T-helper 1 cell treated with Interleukin-12 subunit alpha and Interleukin-12 subunit beta and Interleukin-4 antibody, amounts not matched to agents 30 μg/mL and 1 μg/mL, for 36 hours (primary cell): ENCODE measurements around the gene ZCCHC7.

Experiments
- H3K27ac Mint-ChIP-seq: one replicate; pipeline ENCODE4 v1.8.0; 2021; ENCODE audit warnings: mild to moderate bottlenecking, mixed read lengths
- H3K27me3 Mint-ChIP-seq: one replicate; pipeline ENCODE4 v1.8.0; 2021; ENCODE audit warnings: low read depth, mixed read lengths
- H3K36me3 Mint-ChIP-seq: one replicate; pipeline ENCODE4 v1.8.0; 2021; ENCODE audit warnings: low read depth, mixed read lengths
- H3K4me1 Mint-ChIP-seq: one replicate; pipeline ENCODE4 v1.8.0; 2021; ENCODE audit warnings: low read depth, mixed read lengths
- H3K4me3 Mint-ChIP-seq: one replicate; pipeline ENCODE4 v1.8.0; 2021; ENCODE audit warnings: mild to moderate bottlenecking, moderate library complexity, mixed read lengths
- H3K9me3 Mint-ChIP-seq: one replicate; pipeline ENCODE4 v1.8.0; 2021; ENCODE audit warnings: mixed read lengths

ZCCHC7 gene

DNA sequence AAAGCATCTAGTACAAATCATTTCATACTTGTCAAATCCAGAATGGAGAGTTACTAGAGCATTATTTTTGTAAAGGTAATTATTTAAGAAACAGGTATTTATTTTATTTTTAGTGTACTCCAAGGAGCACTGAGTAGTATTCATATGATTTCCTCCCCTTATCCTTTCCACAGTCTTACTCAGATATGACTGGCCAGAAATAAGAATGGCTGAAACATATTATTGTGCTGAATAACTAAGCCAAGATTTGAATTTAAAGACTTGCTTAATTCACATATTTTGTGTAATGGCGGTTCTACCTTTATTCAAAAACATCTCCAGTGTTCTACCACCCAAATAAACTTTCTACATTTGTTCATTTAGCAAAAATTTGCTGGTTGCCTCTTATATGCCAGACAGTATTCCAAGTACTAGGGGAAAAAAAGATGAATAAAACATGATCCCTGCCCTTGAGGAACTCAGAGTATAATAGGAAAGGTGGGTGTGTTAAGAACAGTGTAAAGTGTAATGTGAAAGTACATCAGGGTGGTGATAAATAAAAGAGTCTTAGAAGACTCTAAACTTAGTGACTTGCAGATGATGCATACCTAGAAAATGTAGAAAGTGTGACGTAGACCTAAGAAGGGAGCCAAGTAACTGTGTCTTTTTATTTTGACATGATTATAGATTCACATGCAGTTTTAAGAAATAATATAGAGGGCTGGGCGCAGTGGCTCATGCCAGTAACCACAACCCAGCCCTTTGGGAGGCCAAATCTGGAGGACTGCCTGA is 191.7 kb downstream of the ZCCHC7 start:
- Mint-ChIP-seq H3K27me3 (no peaks in the 10 kb centered on the region), H3K4me1 (no peaks in the 10 kb centered on the region), H3K9me3 (no peaks in the 10 kb centered on the region), H3K36me3 (peaks cover 4% of the 10 kb centered on the region), H3K4me3 (no peak overlapping the region), H3K27ac (no peak overlapping the region)

DNA sequence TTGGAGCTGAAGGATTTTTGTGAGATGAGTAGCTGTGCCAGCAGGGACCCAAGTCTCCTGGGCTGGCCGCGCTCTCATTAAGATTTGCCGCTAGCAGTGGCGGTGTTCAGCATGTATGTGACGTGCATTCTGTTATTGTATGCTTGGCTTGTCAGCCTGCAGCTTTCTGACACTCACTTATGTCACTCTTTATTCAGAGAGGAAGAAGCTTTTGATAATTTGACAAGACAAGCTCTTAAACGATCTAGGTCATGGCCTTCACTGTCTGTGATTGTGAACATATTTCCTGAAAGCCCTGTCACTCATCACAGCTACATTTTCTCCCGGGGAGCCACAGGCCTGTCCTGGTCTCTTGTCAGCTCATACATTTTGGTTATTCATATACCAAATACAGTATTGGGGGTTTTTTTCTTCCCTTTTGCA is 203.9 kb downstream of the ZCCHC7 start:
- H3K9me3 Mint-ChIP-seq = peaks cover 9% of the 10 kb centered on the region
- peaks cover 2% of the 10 kb centered on the region for H3K4me1 Mint-ChIP-seq
- H3K36me3 Mint-ChIP-seq = peaks cover 6% of the 10 kb centered on the region
- H3K27ac Mint-ChIP-seq = no peak overlapping the region
- H3K4me3 Mint-ChIP-seq = no peak overlapping the region
- H3K27me3 Mint-ChIP-seq = no peaks in the 10 kb centered on the region

DNA sequence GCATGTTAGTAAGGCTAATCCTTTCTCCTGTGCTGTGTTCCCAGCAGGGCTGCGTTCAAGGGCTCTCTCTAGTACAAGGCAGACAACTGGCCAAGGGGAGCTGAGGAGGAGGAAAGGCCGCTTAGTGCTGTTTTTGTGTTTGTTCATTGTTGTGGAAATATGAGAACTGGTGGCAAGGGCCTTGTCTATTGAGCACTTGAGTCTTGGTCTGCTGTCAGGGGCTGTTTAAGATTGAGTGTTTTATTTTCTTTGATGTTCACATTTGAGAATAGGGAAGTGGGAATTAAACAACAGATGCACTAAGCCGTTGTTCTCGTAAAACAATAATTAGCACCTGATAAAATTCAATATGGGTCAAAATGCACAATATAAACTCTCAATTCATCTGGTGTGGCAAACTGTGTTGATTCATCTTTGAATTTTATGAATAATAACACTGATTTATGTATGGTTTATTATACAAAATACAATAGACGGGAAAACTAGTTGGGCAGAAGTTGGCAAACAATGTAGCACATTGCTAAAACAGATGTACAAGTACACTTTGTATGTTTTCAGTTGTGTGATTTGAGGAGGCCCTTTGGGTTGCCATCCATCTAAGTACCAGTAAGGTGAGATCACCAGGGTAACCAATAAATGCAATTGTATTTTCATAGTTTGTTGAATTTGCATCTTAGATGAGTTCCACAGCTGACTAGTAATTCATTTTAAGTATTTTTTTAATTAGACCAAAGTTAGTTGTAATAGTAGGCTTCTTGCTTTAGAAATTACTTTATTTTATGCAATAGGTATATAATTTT is 204.5 kb downstream of the ZCCHC7 start:
- Mint-ChIP-seq H3K4me3 (no peak overlapping the region), H3K4me1 (peaks cover 2% of the 10 kb centered on the region), H3K36me3 (peaks cover 6% of the 10 kb centered on the region)

DNA sequence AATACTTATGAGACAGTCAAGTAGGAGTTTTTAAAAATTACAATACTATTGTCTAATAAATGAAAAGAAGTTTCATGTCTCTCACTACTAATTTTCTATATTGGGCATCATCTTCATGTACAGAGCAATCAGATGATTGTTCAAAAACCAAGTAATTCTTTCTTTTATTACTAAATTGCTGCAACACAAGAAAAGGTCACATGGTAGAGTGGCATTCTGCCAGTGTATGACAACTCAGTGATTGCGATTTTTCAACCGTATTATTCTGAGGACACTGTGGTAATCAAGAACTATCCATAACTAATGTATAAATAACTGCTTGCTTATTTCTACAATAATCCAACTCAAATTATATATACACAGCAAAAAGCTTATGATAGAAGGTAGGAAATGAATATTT is 205.4 kb downstream of the ZCCHC7 start:
- H3K9me3 Mint-ChIP-seq = no peaks in the 10 kb centered on the region
- no peak overlapping the region for H3K4me3 Mint-ChIP-seq
- peaks cover 1% of the 10 kb centered on the region for H3K36me3 Mint-ChIP-seq
- peaks cover 2% of the 10 kb centered on the region for H3K4me1 Mint-ChIP-seq
- H3K27ac Mint-ChIP-seq = no peak overlapping the region
- no peaks in the 10 kb centered on the region for H3K27me3 Mint-ChIP-seq

More for the DNA sequence above, 204.5 kb downstream of the ZCCHC7 start:
- Mint-ChIP-seq H3K27me3 (no peaks in the 10 kb centered on the region), H3K27ac (no peak overlapping the region), H3K9me3 (peaks cover 5% of the 10 kb centered on the region)

DNA sequence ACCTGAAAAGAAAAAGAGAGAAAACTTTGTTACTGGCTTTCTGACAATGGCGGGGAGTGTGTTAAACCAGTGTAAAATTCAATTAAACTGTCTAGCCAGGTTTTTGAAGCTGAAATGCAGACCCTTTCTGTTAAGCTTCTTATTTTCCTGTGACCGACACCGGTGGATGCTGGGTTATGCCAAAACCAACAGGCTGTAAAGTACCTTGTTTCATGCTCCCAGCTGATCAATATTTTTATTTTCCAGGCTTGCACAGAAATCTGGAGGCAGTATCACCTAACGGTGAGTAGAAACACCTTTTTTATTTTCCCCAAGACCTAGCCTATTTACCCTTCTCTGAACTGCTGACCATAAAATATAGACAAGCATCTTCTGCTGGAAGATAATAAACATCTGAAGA is 207.2 kb downstream of the ZCCHC7 start:
- peaks cover 1% of the 10 kb centered on the region for H3K36me3 Mint-ChIP-seq
- H3K4me1 Mint-ChIP-seq = no peaks in the 10 kb centered on the region
- H3K4me3 Mint-ChIP-seq = no peak overlapping the region
- H3K27ac Mint-ChIP-seq = no peak overlapping the region
- no peaks in the 10 kb centered on the region for H3K9me3 Mint-ChIP-seq
- no peaks in the 10 kb centered on the region for H3K27me3 Mint-ChIP-seq

DNA sequence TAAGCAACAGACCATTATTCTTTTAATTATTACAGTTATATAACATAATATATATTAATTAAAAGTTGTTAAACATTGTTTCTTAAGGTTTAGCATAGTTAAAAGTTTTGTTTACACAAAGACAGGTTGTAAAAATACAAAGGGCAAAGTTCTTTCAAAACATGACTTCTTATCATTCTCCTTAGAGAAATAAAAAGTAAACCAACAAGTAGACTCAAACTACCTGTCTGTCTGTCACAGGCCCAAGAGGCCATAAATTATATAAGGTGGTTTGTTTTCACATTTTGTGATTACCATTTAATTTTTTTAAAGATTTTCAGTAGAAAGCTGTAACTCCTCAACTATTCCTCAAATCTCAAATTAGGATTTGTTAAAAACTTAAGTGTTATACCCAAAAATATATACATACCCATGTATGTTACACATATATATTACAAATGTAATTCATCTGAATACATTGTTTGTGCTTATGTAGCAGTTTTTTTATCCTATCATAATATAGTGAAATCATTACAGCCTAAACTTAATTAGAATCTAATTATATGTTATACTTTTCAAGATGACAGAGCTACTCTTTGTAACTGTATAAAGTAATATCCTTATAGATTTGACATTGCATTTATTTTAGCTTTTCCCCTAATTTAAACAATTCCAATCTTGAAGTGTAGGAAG is 208.3 kb downstream of the ZCCHC7 start:
- H3K4me1 Mint-ChIP-seq = no peaks in the 10 kb centered on the region
- peaks cover 1% of the 10 kb centered on the region for H3K36me3 Mint-ChIP-seq
- no peak overlapping the region for H3K4me3 Mint-ChIP-seq

DNA sequence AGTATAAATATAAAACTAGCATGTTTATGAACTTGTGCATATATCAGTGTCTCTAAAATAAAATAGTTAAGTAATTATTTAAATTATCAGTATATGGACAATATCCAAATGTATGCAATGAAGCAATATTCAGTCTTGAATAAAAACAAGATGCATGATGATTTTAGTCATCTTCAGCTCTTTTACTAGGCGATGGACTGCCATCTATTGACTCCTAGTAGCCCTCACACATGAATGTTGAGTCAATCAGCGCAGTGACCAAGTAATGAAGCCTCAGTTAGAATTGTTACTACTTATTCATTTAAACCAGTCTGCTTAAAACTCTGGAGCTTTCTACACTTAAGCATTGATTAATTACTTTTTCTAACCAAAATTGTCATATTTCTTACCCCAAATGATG is 209.2 kb downstream of the ZCCHC7 start:
- Mint-ChIP-seq H3K4me1 (no peaks in the 10 kb centered on the region), H3K4me3 (no peak overlapping the region)

More for the DNA sequence above, 208.3 kb downstream of the ZCCHC7 start:
- no peaks in the 10 kb centered on the region for H3K27me3 Mint-ChIP-seq
- no peak overlapping the region for H3K27ac Mint-ChIP-seq
- H3K9me3 Mint-ChIP-seq = no peaks in the 10 kb centered on the region

DNA sequence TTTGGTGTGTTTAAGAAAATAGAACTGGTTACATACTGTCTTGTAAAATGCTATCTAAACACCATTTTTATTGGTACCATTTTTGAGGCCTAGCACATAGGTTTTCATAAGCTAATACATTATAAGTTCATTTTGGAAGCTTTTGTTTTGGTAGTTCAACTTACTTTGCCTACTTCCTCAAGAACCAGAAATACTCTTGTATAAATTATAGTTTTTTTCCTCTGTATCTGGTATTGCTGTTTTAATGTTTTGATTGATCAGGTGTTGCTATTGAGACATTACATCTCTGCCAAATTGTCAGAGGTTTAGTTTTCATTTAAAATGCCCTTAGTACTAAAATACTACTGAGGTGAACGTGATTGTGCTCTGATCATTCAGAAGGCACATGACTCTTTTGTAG is 211.5 kb downstream of the ZCCHC7 start:
- Mint-ChIP-seq H3K36me3 (no peaks in the 10 kb centered on the region), H3K4me3 (no peak overlapping the region), H3K9me3 (no peaks in the 10 kb centered on the region), H3K27ac (no peak overlapping the region), H3K4me1 (no peaks in the 10 kb centered on the region), H3K27me3 (no peaks in the 10 kb centered on the region)

More for the DNA sequence above, 209.2 kb downstream of the ZCCHC7 start:
- peaks cover under 1% of the 10 kb centered on the region for H3K36me3 Mint-ChIP-seq
- no peaks in the 10 kb centered on the region for H3K9me3 Mint-ChIP-seq
- H3K27ac Mint-ChIP-seq = no peak overlapping the region
- H3K27me3 Mint-ChIP-seq = no peaks in the 10 kb centered on the region

DNA sequence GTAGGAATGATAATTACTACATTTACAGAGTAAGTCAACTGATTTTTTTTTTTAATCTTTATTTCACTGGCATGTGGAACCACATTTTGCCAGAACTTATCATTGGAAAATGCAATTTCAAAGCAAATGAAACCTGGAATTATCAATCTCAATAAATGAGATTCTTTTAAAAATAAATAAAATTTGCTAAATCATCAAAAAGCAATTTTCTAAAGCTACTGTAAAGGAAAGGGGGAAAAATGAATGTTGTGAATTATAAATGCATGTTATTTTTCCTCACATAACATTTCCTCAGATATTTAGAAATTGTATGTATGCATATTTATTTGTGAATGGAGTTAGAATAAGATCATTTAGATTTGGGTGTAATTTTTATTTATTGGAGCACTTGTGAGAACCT is 212.2 kb downstream of the ZCCHC7 start:
- Mint-ChIP-seq H3K36me3 (no peaks in the 10 kb centered on the region), H3K9me3 (no peaks in the 10 kb centered on the region), H3K27me3 (no peaks in the 10 kb centered on the region), H3K27ac (no peak overlapping the region), H3K4me1 (no peaks in the 10 kb centered on the region), H3K4me3 (no peak overlapping the region)

DNA sequence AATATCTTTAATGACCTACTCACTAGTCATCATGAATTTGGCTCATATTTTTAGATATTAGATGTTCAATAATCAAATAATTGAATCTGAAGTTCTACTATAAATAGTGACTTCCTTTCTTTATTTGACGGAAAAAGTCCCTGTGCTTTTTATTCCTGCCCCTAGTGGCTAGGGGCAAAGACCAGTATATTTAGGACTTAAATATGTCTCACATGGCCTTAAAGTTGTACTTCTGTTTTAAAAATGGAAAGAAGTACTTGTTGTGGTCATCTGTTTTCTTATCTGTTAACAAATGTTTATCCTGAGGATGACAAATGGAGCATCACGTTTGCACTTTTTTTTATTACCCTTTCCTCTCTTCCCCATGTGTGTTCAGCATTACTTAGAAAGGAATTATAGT is 212.9 kb downstream of the ZCCHC7 start:
- no peak overlapping the region for H3K27ac Mint-ChIP-seq

DNA sequence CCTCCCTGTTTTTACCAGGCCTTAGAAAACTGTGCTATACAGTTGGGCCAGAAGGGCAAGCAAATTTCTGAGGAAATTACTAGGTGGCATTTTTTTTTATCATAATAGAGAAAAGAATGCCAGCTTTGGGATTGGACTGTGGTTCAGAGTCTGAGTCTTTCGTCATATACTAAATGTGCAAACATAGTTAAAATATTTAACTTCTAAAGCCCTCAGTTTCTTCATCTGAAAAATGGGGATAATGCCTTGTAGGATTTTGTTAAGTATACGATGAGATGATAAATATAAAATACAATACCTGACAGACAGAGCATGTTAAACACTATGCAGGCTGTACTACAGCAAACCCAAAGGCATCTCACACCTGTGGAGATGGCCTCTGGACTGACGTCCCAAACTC is 214.9 kb downstream of the ZCCHC7 start:
- Mint-ChIP-seq H3K9me3 (no peaks in the 10 kb centered on the region), H3K4me3 (no peak overlapping the region), H3K27ac (no peak overlapping the region), H3K36me3 (no peaks in the 10 kb centered on the region), H3K4me1 (no peaks in the 10 kb centered on the region), H3K27me3 (no peaks in the 10 kb centered on the region)

More for the DNA sequence above, 212.9 kb downstream of the ZCCHC7 start:
- Mint-ChIP-seq H3K4me3 (no peak overlapping the region), H3K27me3 (no peaks in the 10 kb centered on the region), H3K9me3 (no peaks in the 10 kb centered on the region), H3K36me3 (no peaks in the 10 kb centered on the region), H3K4me1 (no peaks in the 10 kb centered on the region)

DNA sequence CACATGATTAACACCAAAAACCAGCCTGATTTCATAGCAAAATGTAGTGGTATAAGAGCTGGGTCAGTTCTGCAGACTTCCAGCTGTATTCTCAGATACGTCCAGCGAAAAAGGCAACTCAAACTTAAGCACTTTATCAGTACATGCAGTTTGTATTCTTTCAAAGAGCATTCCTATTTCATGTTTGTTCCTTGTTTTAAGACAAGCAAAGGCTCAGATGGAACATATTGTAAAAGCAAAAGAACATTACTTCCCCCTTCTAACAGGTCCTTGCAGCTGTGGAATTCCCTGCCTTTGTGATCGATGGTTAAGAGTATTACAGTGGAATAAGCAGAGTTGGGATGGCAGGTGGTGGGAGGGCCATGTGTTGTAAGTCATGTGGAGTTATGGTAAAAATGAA is 215.8 kb downstream of the ZCCHC7 start:
- H3K27ac Mint-ChIP-seq = no peak overlapping the region
- H3K27me3 Mint-ChIP-seq = no peaks in the 10 kb centered on the region
- no peaks in the 10 kb centered on the region for H3K4me1 Mint-ChIP-seq
- no peaks in the 10 kb centered on the region for H3K36me3 Mint-ChIP-seq
- H3K9me3 Mint-ChIP-seq = no peaks in the 10 kb centered on the region
- no peak overlapping the region for H3K4me3 Mint-ChIP-seq

DNA sequence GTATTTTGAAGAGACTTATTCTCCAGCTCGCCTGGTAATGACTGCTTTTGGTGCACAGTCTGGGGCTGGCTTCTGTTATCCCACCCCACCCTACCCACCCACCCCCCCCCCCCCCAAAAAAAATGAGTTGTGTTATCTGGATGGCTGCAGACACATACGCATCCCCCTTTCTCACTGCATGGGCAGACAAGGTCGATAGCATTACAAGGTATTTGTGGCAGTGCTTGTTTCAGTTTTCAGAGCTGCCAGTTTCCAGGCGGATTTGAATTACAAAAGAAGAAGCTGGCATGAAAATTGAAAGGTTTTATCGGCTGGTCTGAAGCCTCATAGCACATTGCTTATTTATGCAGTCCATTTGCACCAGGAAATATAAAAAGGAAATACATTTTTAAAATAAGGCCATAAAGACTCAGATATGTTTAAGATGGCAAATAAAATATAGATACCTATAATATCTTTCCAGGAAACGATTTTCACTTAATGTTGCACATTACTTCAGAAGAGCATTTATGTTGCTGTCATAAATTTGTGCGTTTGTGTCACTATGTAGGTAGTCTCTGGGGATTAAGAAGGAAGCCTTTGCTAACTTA is 217.0 kb downstream of the ZCCHC7 start:
- Mint-ChIP-seq H3K27ac (no peak overlapping the region), H3K9me3 (no peaks in the 10 kb centered on the region), H3K36me3 (no peaks in the 10 kb centered on the region), H3K4me3 (no peak overlapping the region), H3K4me1 (no peaks in the 10 kb centered on the region), H3K27me3 (no peaks in the 10 kb centered on the region)

DNA sequence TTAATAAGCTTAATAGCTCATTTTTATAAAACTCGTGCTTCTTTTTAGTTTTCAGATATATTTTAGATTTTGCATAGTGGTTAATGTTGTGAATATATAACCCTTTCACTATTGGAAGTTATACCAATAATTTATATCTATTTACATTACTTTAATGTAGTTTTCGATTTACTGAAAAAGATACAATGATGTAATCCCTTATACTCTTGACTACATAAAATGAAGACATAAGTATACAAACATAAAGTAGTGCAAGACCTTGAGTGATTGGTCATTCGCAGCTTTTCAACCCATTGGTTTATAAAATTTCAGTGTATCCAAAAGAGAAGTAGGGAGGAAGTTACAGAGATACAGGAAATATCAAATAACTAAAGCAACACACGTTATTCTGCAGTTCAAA is 217.8 kb downstream of the ZCCHC7 start:
- Mint-ChIP-seq H3K27me3 (no peaks in the 10 kb centered on the region), H3K4me3 (no peak overlapping the region), H3K27ac (no peak overlapping the region), H3K4me1 (no peaks in the 10 kb centered on the region), H3K36me3 (no peaks in the 10 kb centered on the region), H3K9me3 (no peaks in the 10 kb centered on the region)
